Measurements from ENCODE around the gene KIFC1.
A peak's percentile ranks its signal among the peaks of the same experiment; 100 is the strongest.

The KIFC1 gene

GRCh38 chr6:33413241-33414120 lies 21.9 kb downstream of the KIFC1 start:
- no peak for TF ChIP-seq CTCF (conservative IDR thresholded peaks at IDR 0.05)
- no peak for TF ChIP-seq ZFX (IDR thresholded peaks at IDR 0.05)
- H3K27ac ChIP-seq, result no peak overlapping the region

- no peak overlapping the region for H3K27ac ChIP-seq
- peak; percentile 43 for TF ChIP-seq CTCF (conservative IDR thresholded peaks at IDR 0.05)
- TF ChIP-seq ZFX (IDR thresholded peaks at IDR 0.05), result no peak
Observed at GRCh38 chr6:33414592-33415271, 23.1 kb downstream of the KIFC1 start.

GRCh38 chr6:33415831-33416230 lies 24.2 kb downstream of the KIFC1 start:
- no peak overlapping the region for H3K27ac ChIP-seq
- no peak for TF ChIP-seq CTCF (conservative IDR thresholded peaks at IDR 0.05)
- no peak for TF ChIP-seq ZFX (IDR thresholded peaks at IDR 0.05)

GRCh38 chr6:33416386-33417127 lies 24.9 kb downstream of the KIFC1 start:
- TF ChIP-seq ZFX (IDR thresholded peaks at IDR 0.05), result no peak
- no peak for TF ChIP-seq CTCF (conservative IDR thresholded peaks at IDR 0.05)
- peak overlapping the region; percentile 78 for H3K27ac ChIP-seq

GRCh38 chr6:33417128-33417902 lies 25.7 kb downstream of the KIFC1 start:
- H3K27ac ChIP-seq, result peak overlapping the region; percentile 78
- TF ChIP-seq CTCF (conservative IDR thresholded peaks at IDR 0.05) (no peak), ZFX (IDR thresholded peaks at IDR 0.05) (no peak)

GRCh38 chr6:33417903-33418689 lies 26.5 kb downstream of the KIFC1 start, which contains the start of gene CUTA:
Gene CUTA (minus strand): TSS chr6:33418107. CDS start chr6:33418000, 107 bp downstream.
- TF ChIP-seq CTCF (conservative IDR thresholded peaks at IDR 0.05) (peak; percentile 67), ZFX (IDR thresholded peaks at IDR 0.05) (no peak)
- H3K27ac ChIP-seq, result peak within 1 kb of the TSS; percentile 78
